T-cell (primary cell): ENCODE data around the gene VCL. TPM values are rescaled to one million over a fixed set of nuclear protein-coding genes. Genes with fewer than 3 reads are reported as not detected.

Experiments
- ATAC-seq, 4 experiments: fragments of 200-7000 bp in 3 of 4; fragments of 150-1000 bp in 1 of 4; cut with Tn5 transposase; replicated peaks in 1 of 4; 1 replicate in 3 of 4; 2 replicates in 1 of 4; pipeline ENCODE4 v1.10.0; 2021; ENCODE audit warnings: moderate library complexity in 3 of 4, mild to moderate bottlenecking in 2 of 4, moderate number of reproducible peaks in 1 of 4
- CTCF ChIA-PET, 2 donors: fragments of 300-600 bp; sonication (Branson Sonifier 250); formaldehyde crosslinking; loops; one replicate each; lab custom pipeline; 2022; ENCODE audit warnings: antibody characterized with exemption in 2 of 2; lab: Charles Lee
- POLR2A ChIA-PET, 2 donors: fragments of 300-600 bp; sonication (Branson Sonifier 250); formaldehyde crosslinking; loops; one replicate each; lab custom pipeline; 2022; ENCODE audit warnings: antibody characterized with exemption in 2 of 2; lab: Charles Lee
- DNase-seq, 35 experiments: peaks; one replicate each; pipeline versions ENCODE4 v3.0.0 to v3.0.0-alpha.2; 2013 to 2023
- H3K27ac ChIP-seq: one replicate; pipeline ENCODE4 v1.5.1; 2013; ENCODE audit warnings: low read length
- H3K27me3 ChIP-seq, 2 experiments: replicated peaks in 1 of 2; 1 replicate in 1 of 2; 2 replicates in 1 of 2; pipeline versions ENCODE4 v1.6.1 to v1.7.0; 2013; ENCODE audit warnings: low read length in 1 of 2, mixed read lengths in 1 of 2; ENCODE audit not compliant: control insufficient read depth in 2 of 2, insufficient read depth in 2 of 2; ENCODE audit errors: extremely low read depth in 1 of 2
- H3K36me3 ChIP-seq, 2 donors: 1 replicate in 1 of 2; 2 replicates in 1 of 2; pipeline versions ENCODE4 v1.6.1 to v1.7.0; 2013; ENCODE audit warnings: low read length in 1 of 2; ENCODE audit not compliant: control insufficient read depth in 2 of 2, insufficient read depth in 1 of 2; ENCODE audit errors: extremely low read depth in 1 of 2
- H3K4me1 ChIP-seq, 2 experiments: 1 replicate in 1 of 2; 2 replicates in 1 of 2; pipeline versions ENCODE4 v1.6.1 to v1.7.0; 2013; ENCODE audit warnings: low read length in 2 of 2, mixed read lengths in 1 of 2; ENCODE audit not compliant: insufficient read depth in 2 of 2, control insufficient read depth in 1 of 2; ENCODE audit errors: extremely low read depth in 1 of 2
- H3K4me3 ChIP-seq, 2 donors: 1 replicate in 1 of 2; 2 replicates in 1 of 2; pipeline versions ENCODE4 v1.5.1 to v1.7.0; 2013; ENCODE audit warnings: mild to moderate bottlenecking in 2 of 2, low read length in 1 of 2, moderate library complexity in 1 of 2; ENCODE audit not compliant: control insufficient read depth in 1 of 2; ENCODE audit errors: extremely low read depth in 1 of 2
- H3K9me3 ChIP-seq: 2 replicates; pipeline ENCODE4 v1.7.0; 2013
- H3K27ac Mint-ChIP-seq, 2 donors: one replicate each; pipeline ENCODE4 v1.8.0; 2020 to 2021; ENCODE audit warnings: mild to moderate bottlenecking in 2 of 2, mixed read lengths in 2 of 2
- H3K27me3 Mint-ChIP-seq, 2 donors: one replicate each; pipeline ENCODE4 v1.8.0; 2021 to 2022; ENCODE audit warnings: mixed read lengths in 2 of 2
- H3K36me3 Mint-ChIP-seq: one replicate; pipeline ENCODE4 v1.8.0; 2021; ENCODE audit warnings: mixed read lengths
- H3K4me1 Mint-ChIP-seq, 3 donors: one replicate each; pipeline ENCODE4 v1.8.0; 2020 to 2022; ENCODE audit warnings: mixed read lengths in 3 of 3, mild to moderate bottlenecking in 1 of 3
- H3K4me3 Mint-ChIP-seq, 3 donors: one replicate each; pipeline ENCODE4 v1.8.0; 2020 to 2022; ENCODE audit warnings: mild to moderate bottlenecking in 3 of 3, mixed read lengths in 3 of 3, moderate library complexity in 3 of 3
- H3K9me3 Mint-ChIP-seq, 3 donors: one replicate each; pipeline ENCODE4 v1.8.0; 2020 to 2022; ENCODE audit warnings: mixed read lengths in 3 of 3
- WGBS: methylation state at CpG from one replicate; pipeline ENCODE4 v1.1.5; 2013; ENCODE audit warnings: missing lambda C conversion rate; ENCODE audit not compliant: insufficient coverage; 5-methylcytosine and 5-hydroxymethylcytosine counted together
- total RNA-seq, 35 experiments: library from RNA in 6 of 35; stranded (reverse) in 6 of 35; fragments of 120-200 nt in 1 of 35; gene quantifications; one replicate each; pipeline versions ENCODE4 v1.2.1 to v1.2.4 and lab custom pipeline; 2013 to 2026

The VCL gene
- total RNA-seq, 5 donors from 2014 or later (not counting 1 experiment from before 2014, with no cell fraction given): 22.6 to 48.7 (median 27.0) TPM

DNA sequence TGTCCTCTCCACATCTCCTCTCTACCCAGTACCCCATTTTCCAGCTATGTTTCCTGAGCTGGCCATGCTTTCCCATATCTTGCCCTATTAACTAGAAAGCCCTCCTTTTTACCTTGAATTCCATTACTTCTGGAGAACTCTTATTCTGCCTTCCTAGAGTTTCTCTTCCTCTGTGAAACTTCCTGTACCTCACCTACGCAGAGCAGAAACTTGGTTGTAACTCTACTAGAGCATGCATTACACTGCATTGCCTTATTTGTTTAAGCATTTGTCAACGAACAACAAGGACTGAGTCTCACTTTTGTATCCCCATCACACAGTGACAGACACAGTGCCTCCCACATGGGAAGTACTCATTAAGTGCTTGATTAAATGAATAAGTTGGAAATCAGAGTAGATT lies 36.4 kb downstream of the VCL start:
- peak overlapping the region; percentile 44 to 79 for H3K27ac Mint-ChIP-seq
- H3K4me3 Mint-ChIP-seq: no peak overlapping the region
- Histone ChIP-seq H3K27ac (peak overlapping the region; percentile 21), H3K4me3 (no peak overlapping the region), H3K4me1 (peaks cover 0 to 8% of the 10 kb centered on the region in 2 experiments), H3K9me3 (no peaks in the 10 kb centered on the region), H3K27me3 (no peaks in the 10 kb centered on the region), H3K36me3 (peaks cover 0 to 5% of the 10 kb centered on the region in 2 donors)
- H3K36me3 Mint-ChIP-seq: peaks cover 3% of the 10 kb centered on the region
- H3K9me3 Mint-ChIP-seq: no peaks in the 10 kb centered on the region
- ChIA-PET POLR2A (interaction anchor here in 1 of 2 donors (0.5 kb wide), 1 partner anchor 18 kb away, joined by 8 read pairs; no protein-coding TSS in a partner anchor), CTCF (interaction anchor here (0.5 to 1.5 kb wide), 6 partner anchors 15 to 154 kb away, joined by 3 to 6 read pairs (median 4); no protein-coding TSS in a partner anchor)
- ATAC-seq: peak in 2 of 4 experiments; percentile 26 to 45
- H3K27me3 Mint-ChIP-seq: no peaks in the 10 kb centered on the region
- WGBS: 67% methylated on average over 1 of the region's 2 CpGs
- peaks cover 36 to 52% (median 46%) of the 10 kb centered on the region in 3 donors for H3K4me1 Mint-ChIP-seq
- DNase-seq: no peak

DNA sequence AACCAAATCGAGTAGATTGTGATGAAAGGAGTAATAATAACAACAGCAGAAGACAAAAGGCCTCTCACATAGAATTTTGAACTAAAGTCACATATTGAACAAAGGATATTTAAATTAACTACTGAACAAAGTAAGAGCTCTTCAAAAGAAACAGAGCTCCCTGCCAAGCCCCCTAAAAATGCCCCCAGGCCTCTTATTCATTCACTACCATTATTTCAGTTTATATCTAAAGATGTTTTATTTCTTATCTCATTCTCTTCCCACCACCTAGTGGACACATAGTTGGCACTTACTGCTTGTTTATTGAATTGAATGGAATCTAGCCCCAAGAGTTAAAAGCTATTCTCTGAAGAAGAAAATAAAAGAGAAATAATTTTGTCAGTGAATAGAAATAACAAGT lies 37.4 kb downstream of the VCL start:
- Mint-ChIP-seq H3K9me3 (no peaks in the 10 kb centered on the region), H3K4me1 (peaks cover 43 to 52% (median 46%) of the 10 kb centered on the region in 3 donors), H3K36me3 (peaks cover 4% of the 10 kb centered on the region), H3K27ac (peak overlapping the region; percentile 13 to 79), H3K4me3 (no peak overlapping the region), H3K27me3 (no peaks in the 10 kb centered on the region)
- H3K27me3 ChIP-seq: no peaks in the 10 kb centered on the region
- peaks cover 0 to 5% of the 10 kb centered on the region in 2 donors for H3K36me3 ChIP-seq
- peak overlapping the region; percentile 21 for H3K27ac ChIP-seq
- peaks cover 0 to 8% of the 10 kb centered on the region in 2 experiments for H3K4me1 ChIP-seq
- H3K4me3 ChIP-seq: no peak overlapping the region
- no peak for ATAC-seq
- no peaks in the 10 kb centered on the region for H3K9me3 ChIP-seq
- WGBS: no CpG with 5 or more reads among the region's 1 CpG
- peak in 1 of 35 experiments; percentile 44 for DNase-seq
- ChIA-PET POLR2A (interaction anchor here (0.6 to 1.3 kb wide), 4 partner anchors 19 to 149 kb away, joined by 3 to 5 read pairs (median 3); no protein-coding TSS in a partner anchor), CTCF (interaction anchor here (0.5 to 2.0 kb wide), 8 partner anchors 9 to 1125 kb away, joined by 3 to 10 read pairs (median 4); no protein-coding TSS in a partner anchor)

DNA sequence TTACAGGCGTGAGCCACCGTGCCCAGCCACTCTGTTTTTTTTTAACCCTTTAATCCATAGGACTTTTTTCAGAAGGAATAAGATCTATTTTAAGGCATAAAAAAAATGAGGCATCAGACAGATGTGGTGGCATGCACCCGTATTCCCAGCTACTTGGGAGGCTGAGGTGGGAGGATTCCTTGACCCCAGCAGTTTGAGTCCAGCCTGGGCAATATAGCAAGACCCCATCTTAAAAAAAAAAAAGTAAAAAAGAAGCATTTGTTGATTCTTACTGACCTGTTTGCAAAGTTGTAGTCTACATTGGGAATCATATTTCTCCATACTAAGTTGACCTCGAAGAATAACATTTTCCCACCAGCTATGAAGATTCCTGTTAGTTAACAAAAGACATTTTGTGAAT lies 38.6 kb downstream of the VCL start:
- Histone ChIP-seq H3K27me3 (no peaks in the 10 kb centered on the region), H3K27ac (no peak overlapping the region), H3K4me1 (peaks cover 0 to 4% of the 10 kb centered on the region in 2 experiments), H3K9me3 (no peaks in the 10 kb centered on the region), H3K4me3 (no peak overlapping the region), H3K36me3 (peaks cover 0 to 5% of the 10 kb centered on the region in 2 donors)
- Mint-ChIP-seq H3K36me3 (peaks cover 6% of the 10 kb centered on the region), H3K27me3 (no peaks in the 10 kb centered on the region), H3K4me1 (peaks cover 35 to 44% (median 38%) of the 10 kb centered on the region in 3 donors), H3K9me3 (no peaks in the 10 kb centered on the region), H3K4me3 (no peak overlapping the region), H3K27ac (no peak overlapping the region)
- CTCF ChIA-PET: interaction anchor here (0.8 to 2.0 kb wide), 2 partner anchors 25 to 150 kb away, joined by 3 to 10 read pairs; no protein-coding TSS in a partner anchor
- POLR2A ChIA-PET: interaction anchor here in 1 of 2 donors (0.7 to 1.3 kb wide), 2 partner anchors 18 to 37 kb away, joined by 4 to 5 read pairs; no protein-coding TSS in a partner anchor
- ATAC-seq: no peak
- no peak for DNase-seq
- no CpG with 5 or more reads among the region's 4 CpGs for WGBS

DNA sequence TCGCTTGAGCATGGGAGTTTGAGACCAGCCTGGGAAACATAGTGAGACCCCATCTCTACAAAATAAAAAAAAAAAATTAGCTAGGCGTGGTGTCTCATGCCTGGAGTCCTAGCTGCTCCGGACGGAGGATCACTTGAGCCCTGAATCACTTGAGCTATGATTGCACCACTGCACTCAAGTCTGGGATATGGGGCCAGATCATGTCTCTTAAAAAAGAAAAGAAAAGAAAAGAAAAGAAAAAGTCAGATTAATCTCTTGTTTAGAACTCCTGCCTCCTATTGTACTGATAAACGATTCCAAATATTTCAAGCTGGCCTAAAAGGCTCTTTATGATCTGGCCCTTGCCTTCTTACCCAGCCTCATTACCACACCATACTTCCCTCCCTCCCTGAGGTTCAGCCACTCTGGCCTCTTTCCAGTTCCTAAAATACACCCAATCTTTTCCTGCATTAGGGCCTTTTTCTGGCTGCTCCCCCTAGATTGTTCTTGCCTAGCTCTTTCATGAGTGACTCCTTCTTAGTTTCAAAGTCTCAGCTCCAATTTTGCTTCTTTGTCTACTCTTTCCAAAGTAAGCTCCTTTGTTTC lies 41.7 kb downstream of the VCL start:
- Mint-ChIP-seq H3K4me3 (no peak overlapping the region), H3K4me1 (peaks cover 15 to 22% (median 18%) of the 10 kb centered on the region in 3 donors), H3K27me3 (no peaks in the 10 kb centered on the region), H3K27ac (no peak overlapping the region), H3K36me3 (peaks cover 11% of the 10 kb centered on the region), H3K9me3 (no peaks in the 10 kb centered on the region)
- Histone ChIP-seq H3K36me3 (peaks cover 0 to 8% of the 10 kb centered on the region in 2 donors), H3K4me3 (no peak overlapping the region), H3K27ac (no peak overlapping the region), H3K27me3 (no peaks in the 10 kb centered on the region), H3K9me3 (no peaks in the 10 kb centered on the region), H3K4me1 (peaks cover 0 to 2% of the 10 kb centered on the region in 2 experiments)
- ChIA-PET POLR2A (no interaction called here), CTCF (interaction anchor here in 1 of 2 donors (0.7 to 0.8 kb wide), 2 partner anchors 12 to 34 kb away, joined by 3 read pairs; no protein-coding TSS in a partner anchor)
- DNase-seq (no peak), ATAC-seq (no peak)
- WGBS: 83% methylated on average over 3 of the region's 5 CpGs

DNA sequence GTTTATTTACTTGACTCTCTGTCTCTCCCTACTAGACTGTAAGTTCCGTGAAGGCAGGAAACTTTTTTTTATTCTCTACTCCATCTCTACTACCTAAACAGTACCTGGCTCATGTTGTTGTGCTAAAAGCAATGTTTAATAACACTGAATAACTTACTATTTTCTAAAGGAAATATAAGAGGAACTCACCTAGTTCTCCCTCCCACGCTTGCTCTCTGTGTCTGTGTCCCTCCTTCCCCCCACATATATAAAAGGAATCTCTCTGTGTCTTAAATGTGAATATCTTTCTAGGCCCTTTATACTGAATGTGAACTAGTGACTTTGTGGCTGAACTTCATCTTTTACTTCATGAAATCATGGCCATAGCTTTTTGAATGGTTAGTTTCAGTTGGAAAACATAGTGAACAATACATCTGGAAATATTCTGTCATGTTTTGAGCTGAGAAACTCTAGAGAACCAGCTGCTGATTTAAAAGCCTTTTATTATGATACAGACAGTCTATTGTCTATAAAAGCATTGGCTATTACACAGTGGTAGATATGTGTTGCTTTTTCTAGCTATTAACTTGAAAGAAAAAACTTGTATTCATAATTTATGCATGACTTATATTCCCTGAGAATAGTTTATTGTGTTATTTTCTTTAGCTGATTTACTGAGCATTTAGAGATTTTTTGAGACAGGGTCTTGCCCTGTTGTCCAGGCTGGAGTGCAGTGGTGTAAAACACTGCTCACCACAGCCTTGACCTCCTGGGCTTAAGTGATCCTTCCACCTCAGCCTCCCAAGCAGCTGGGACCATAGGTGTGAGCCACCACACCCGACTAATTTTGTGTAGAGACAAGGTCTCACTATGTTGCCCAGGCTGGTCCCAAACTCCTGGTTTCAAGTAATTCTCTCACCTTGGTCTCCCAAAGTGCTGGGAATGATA lies 42.5 kb downstream of the VCL start:
- POLR2A ChIA-PET: interaction anchor here in 1 of 2 donors (0.6 kb wide), 1 partner anchor 61 kb away, joined by 3 read pairs; no protein-coding TSS in a partner anchor
- WGBS: 83% methylated on average over 1 of the region's 3 CpGs
- H3K27me3 ChIP-seq: no peaks in the 10 kb centered on the region
- no peak overlapping the region for H3K27ac ChIP-seq
- peaks cover 7 to 14% (median 10%) of the 10 kb centered on the region in 3 donors for H3K4me1 Mint-ChIP-seq
- H3K4me3 ChIP-seq: no peak overlapping the region
- no peaks in the 10 kb centered on the region for H3K4me1 ChIP-seq
- ATAC-seq (no peak), DNase-seq (no peak)
- CTCF ChIA-PET: interaction anchor here in 1 of 2 donors (0.8 to 0.9 kb wide), 2 partner anchors 13 to 189 kb away, joined by 3 to 5 read pairs; no protein-coding TSS in a partner anchor
- H3K36me3 Mint-ChIP-seq: peaks cover 13% of the 10 kb centered on the region
- no peaks in the 10 kb centered on the region for H3K27me3 Mint-ChIP-seq
- peak overlapping the region in 1 of 2 donors; percentile 10 for H3K27ac Mint-ChIP-seq
- peaks cover 0 to 10% of the 10 kb centered on the region in 2 donors for H3K36me3 ChIP-seq
- no peaks in the 10 kb centered on the region for H3K9me3 ChIP-seq
- no peak overlapping the region for H3K4me3 Mint-ChIP-seq
- no peaks in the 10 kb centered on the region for H3K9me3 Mint-ChIP-seq
